Mucosa of stomach (tissue), 1 donor: ENCODE results near the gene MAP7D1.
"Not testable (repeated sequence)": the region's sequence is repeated elsewhere in the genome, so short reads cannot be mapped to it uniquely, and the experiment has no call there.

ENCODE experiments used
- H3K27me3 ChIP-seq: one replicate; pipeline ENCODE4 v1.7.0; 2013; ENCODE audit warnings: mild to moderate bottlenecking, low read length; ENCODE audit not compliant: control insufficient read depth, insufficient read depth
- H3K36me3 ChIP-seq: one replicate; pipeline ENCODE4 v1.7.0; 2013; ENCODE audit warnings: low read length; ENCODE audit not compliant: control insufficient read depth, insufficient read depth
- H3K4me1 ChIP-seq: one replicate; pipeline ENCODE4 v1.7.0; 2013; ENCODE audit warnings: mild to moderate bottlenecking, low read length; ENCODE audit not compliant: control insufficient read depth, insufficient read depth
- H3K4me3 ChIP-seq: one replicate; pipeline ENCODE4 v1.7.0; 2013; ENCODE audit warnings: low read length
- H3K9ac ChIP-seq: one replicate; pipeline ENCODE4 v1.7.0; 2013; ENCODE audit warnings: mild to moderate bottlenecking, low read length, moderate library complexity
- H3K9me3 ChIP-seq: one replicate; pipeline ENCODE4 v1.7.0; 2013; ENCODE audit warnings: mild to moderate bottlenecking, low read length, moderate library complexity; ENCODE audit not compliant: control insufficient read depth
- donor health status: Pancreatic carcinoma.

MAP7D1 gene

DNA sequence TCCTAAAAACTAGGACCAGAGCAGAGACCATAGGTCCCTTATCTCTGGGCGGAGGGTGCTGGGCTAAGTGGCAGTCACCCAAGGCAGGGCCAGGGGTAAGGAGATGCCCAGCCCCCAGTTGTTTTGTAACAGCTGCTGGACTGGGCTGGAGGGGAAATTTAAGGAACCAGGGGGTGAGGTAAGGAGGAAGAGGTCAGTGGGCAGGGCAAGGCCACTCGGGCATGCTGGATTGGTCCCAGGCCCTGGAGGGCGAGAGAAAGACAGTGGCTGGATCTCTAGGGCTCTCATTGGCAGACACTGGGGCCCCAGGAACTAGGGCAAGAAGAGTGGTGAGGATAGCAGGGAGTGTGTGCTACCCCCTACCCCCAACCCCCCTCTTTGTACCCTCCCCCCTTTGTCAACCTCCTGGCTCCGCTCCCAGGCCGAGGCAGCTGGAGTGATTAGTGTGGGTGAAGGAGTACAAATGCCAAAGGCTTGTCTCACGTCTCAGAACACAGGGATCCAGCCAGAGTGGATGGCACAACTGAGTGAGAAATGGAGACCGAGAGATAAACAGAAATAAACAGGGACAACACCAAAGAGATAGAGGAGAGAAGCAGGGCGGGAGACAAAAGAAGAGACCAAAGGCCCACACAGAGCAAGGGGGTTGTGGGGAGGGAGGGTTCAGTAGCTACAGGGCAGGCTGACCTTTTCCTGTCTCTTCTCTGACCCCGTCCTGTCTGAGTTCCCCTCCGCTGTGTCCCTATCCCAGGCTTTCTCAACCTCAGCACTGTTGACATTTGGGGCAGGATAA lies 47.8 kb downstream of the MAP7D1 start:
- Histone ChIP-seq H3K4me1 (peaks cover 29% of the 10 kb centered on the region), H3K27me3 (no peaks in the 10 kb centered on the region), H3K9ac (no peak overlapping the region), H3K36me3 (no peaks in the 10 kb centered on the region), H3K4me3 (no peak overlapping the region), H3K9me3 (no peaks in the 10 kb centered on the region)

DNA sequence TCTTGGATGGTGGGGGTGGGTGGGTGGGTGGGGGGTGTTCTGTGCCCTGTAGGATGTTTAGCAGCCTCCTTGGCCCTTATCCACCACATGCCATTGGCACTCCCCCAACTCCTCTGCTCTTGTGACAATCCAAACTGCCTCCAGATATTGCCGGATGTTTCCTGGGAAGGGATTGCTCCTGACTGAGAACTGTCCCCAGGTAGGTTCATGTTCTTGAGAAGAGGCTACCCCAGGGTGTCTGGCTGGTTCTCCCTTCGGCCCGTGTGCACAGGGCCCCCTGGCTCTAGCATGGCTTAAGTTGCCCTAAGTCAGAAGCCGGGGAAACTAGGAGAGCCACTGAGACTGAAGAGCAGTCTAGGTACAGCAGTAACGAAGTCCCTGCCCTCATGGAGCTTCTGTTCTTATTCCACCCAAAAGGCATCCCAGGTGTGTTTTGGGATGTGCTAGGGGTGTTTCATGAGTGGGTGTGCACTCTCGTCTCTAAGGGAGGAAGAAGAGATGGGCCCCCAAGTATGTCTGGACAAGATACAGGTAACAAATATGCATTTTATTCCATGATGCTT lies 48.5 kb downstream of the MAP7D1 start:
- Histone ChIP-seq H3K27me3 (no peaks in the 10 kb centered on the region), H3K36me3 (no peaks in the 10 kb centered on the region), H3K4me3 (no peak overlapping the region), H3K9ac (no peak overlapping the region), H3K9me3 (no peaks in the 10 kb centered on the region), H3K4me1 (peaks cover 29% of the 10 kb centered on the region)

DNA sequence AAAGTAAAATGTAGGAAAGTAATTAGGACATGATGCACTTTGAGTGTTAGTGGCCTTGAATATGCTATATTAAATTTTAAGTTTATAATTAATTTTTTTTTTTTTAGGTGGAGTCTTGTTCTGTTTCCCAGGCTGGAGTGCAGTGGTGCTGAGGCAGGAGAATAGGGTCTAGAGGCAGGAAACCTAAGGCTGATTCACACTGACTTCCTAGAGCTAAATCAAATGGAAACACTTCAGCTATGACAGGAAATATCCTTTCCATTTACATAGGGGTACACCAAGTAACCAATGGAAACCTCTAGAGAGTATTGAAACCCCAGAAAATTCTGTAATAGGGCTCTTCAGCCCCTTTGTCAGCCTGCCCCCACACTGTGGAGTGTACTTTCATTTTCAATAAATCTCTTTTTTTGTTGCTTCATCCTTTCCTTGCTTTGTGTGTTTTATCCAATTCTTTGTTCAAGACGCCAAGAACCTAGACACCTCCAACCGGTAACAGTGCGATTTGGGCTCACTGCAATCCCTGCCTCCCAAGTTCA lies 50.4 kb downstream of the MAP7D1 start:
- H3K36me3 ChIP-seq = no peaks in the 10 kb centered on the region
- no peaks in the 10 kb centered on the region for H3K27me3 ChIP-seq
- H3K4me1 ChIP-seq = peaks cover 24% of the 10 kb centered on the region
- no peaks in the 10 kb centered on the region for H3K9me3 ChIP-seq
- H3K9ac ChIP-seq = no peak overlapping the region
- H3K4me3 ChIP-seq = no peak overlapping the region

DNA sequence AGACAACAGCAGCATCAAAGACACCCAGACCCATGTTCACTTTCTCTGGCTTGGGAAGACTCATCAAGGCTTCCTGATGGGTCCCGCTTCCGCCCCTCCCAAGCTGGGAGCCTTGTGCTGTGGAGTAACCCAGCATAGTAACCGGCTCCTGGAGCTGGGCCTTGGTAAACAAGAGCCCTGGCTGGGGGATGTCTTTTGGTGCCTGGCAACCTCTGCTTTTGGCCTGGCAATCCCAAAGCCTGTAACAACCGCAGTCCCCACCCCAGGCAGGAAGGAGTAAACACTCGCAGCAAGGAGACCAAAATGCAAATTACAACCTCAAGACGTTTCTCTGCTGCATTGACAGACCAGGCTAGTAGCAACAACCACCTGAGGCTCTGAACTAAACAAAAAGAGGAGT lies 51.4 kb downstream of the MAP7D1 start:
- Histone ChIP-seq H3K9ac (peak overlapping the region; percentile 47), H3K4me3 (no peak overlapping the region), H3K27me3 (no peaks in the 10 kb centered on the region), H3K36me3 (no peaks in the 10 kb centered on the region), H3K9me3 (no peaks in the 10 kb centered on the region), H3K4me1 (peaks cover 24% of the 10 kb centered on the region)

DNA sequence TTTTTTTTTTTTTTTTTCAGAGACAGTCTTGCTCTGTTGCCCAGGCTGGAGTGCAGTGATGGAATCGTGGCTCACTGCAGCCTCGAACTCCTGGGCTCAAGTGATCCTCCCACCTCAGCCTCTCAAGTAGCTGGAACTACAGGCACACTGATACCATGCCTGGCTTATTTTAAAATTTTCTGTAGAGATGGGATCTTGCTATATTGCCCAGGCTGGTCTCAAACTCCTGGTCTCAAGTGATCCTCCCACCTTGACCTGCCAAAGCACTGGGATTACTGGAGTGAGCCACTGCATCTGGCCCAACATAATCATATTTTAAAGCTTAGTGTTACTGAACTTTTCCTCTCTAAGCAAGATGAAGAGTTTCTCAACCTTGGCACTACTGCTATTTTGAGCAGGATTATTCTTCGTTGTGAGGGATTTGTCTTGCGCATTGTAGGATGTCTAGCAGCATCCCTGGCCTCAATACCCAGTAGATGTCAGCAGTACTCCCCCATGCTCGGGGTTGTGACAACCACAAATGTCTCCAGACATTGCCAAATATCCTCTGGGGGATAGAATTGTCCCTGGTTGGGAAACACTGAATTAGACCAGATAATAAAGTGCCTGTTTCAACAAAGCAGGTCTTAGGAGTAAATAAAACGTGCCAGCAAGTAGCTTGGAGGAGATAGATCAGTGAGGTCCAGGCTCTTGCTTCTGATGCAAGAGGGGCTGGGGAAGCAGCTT lies 53.2 kb downstream of the MAP7D1 start:
- H3K9ac ChIP-seq = no peak overlapping the region
- no peaks in the 10 kb centered on the region for H3K36me3 ChIP-seq
- H3K9me3 ChIP-seq = no peaks in the 10 kb centered on the region
- H3K4me1 ChIP-seq = peaks cover 17% of the 10 kb centered on the region
- H3K27me3 ChIP-seq = no peaks in the 10 kb centered on the region
- H3K4me3 ChIP-seq = no peak overlapping the region

DNA sequence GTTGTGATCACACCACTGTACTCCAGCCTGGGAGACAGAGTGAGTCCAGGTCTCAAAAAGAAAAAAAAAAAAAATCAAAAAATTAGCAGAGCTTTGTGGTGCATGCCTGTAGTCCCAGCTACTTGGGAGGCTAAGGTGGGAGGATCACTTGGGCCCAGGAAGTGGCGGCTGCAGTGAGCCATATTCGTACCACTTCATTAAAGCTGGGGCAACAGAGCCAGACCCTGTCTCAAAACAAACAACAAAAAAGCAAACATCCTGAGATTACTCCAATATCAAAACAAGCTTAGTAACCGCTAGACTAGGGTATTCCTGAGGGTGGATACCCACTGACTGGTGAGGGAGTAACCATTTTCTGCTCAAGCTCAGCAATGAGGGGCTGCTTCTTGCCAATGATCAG lies 55.3 kb downstream of the MAP7D1 start:
- H3K9me3 ChIP-seq = no peaks in the 10 kb centered on the region
- no peak overlapping the region for H3K4me3 ChIP-seq
- H3K36me3 ChIP-seq = no peaks in the 10 kb centered on the region
- H3K4me1 ChIP-seq = peaks cover 14% of the 10 kb centered on the region
- H3K27me3 ChIP-seq = no peaks in the 10 kb centered on the region
- H3K9ac ChIP-seq = no peak overlapping the region

DNA sequence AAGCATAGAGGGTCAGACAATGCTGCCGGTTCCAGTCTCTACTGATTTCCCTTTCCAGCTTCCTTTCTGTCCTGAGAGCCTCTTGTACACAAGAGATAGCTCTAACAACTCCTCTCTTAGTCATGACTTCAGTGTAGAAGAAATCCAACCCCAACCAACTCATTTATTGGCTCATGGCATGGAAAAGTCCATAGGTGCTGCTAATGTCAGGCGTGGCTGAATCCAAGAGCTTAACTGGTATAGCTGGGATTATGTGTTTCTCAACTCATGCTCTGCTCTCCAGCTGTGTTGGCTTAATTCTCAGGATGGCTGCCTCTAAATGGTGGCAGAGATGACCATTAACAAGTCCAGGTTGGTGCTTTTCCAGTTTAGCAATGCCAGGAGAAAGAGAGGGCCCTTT lies 55.9 kb downstream of the MAP7D1 start:
- Histone ChIP-seq H3K9me3 (no peaks in the 10 kb centered on the region), H3K9ac (no peak overlapping the region), H3K36me3 (no peaks in the 10 kb centered on the region), H3K4me1 (peaks cover 14% of the 10 kb centered on the region), H3K4me3 (no peak overlapping the region), H3K27me3 (no peaks in the 10 kb centered on the region)

DNA sequence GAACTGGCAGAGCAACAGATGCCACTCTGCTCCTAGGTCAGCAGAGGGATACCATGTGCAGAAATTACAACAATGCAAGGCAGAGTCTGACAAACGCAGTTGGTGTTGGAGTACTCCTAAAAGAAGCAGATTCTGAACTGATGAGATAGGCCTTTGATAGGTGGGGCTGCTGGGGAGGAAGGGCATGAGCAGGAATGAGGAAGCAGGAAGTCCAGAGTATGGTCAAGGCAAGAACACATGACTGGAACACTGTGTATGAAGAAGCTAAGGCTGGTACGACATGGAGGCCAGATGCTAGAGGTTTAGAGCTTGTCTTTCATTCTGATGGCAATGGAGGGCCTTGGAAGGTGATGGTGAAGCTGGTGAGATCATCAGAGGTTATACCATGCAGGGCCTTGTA lies 56.8 kb downstream of the MAP7D1 start:
- H3K4me1 ChIP-seq = peaks cover 6% of the 10 kb centered on the region
- no peaks in the 10 kb centered on the region for H3K9me3 ChIP-seq
- H3K9ac ChIP-seq = no peak overlapping the region
- no peak overlapping the region for H3K4me3 ChIP-seq
- no peaks in the 10 kb centered on the region for H3K27me3 ChIP-seq
- H3K36me3 ChIP-seq = no peaks in the 10 kb centered on the region

DNA sequence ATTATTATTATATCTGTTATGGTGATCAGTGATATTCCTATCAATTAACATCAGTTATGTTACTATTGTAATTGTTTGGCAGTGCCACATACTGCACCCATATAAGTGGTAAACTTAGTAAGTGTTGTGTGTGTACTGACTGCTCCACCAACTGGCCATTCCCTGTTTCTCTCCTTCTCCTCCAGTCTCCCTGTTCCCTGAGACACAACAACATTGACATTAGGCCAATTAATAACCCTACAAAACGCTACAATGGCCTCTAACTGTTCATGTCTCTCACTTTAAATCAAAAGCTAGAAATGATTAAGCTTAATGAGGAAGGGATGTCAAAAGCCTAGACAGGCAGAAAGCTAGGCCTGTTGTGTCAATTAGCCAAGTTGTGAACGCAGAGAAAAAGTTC lies 61.7 kb downstream of the MAP7D1 start:
- no peaks in the 10 kb centered on the region for H3K36me3 ChIP-seq
- no peak overlapping the region for H3K4me3 ChIP-seq
- no peak overlapping the region for H3K9ac ChIP-seq
- H3K9me3 ChIP-seq = no peaks in the 10 kb centered on the region
- peaks cover 5% of the 10 kb centered on the region for H3K4me1 ChIP-seq
- no peaks in the 10 kb centered on the region for H3K27me3 ChIP-seq

DNA sequence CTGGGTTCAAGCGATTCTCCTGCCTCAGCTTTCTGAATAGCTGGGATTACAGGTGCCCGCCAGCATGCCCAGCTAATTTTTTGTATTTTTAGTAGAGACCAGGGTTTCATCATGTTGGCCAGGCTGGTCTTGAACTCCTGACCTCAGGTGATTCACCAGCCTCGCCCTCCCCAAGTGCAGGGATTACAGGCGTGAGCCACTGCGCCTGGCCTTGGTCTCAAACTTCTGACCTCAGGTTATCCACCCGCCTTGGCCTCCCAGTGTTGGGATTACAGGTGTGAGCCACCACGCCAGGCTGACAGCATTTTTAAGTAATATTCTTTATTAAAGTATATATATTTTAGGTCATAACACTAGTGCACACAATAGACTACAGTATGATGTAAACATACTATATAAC lies 65.9 kb downstream of the MAP7D1 start:
- H3K4me1 ChIP-seq = peaks cover 10% of the 10 kb centered on the region
- not testable (repeated sequence) for H3K4me3 ChIP-seq, H3K27me3 ChIP-seq, H3K9ac ChIP-seq, H3K36me3 ChIP-seq, H3K9me3 ChIP-seq

DNA sequence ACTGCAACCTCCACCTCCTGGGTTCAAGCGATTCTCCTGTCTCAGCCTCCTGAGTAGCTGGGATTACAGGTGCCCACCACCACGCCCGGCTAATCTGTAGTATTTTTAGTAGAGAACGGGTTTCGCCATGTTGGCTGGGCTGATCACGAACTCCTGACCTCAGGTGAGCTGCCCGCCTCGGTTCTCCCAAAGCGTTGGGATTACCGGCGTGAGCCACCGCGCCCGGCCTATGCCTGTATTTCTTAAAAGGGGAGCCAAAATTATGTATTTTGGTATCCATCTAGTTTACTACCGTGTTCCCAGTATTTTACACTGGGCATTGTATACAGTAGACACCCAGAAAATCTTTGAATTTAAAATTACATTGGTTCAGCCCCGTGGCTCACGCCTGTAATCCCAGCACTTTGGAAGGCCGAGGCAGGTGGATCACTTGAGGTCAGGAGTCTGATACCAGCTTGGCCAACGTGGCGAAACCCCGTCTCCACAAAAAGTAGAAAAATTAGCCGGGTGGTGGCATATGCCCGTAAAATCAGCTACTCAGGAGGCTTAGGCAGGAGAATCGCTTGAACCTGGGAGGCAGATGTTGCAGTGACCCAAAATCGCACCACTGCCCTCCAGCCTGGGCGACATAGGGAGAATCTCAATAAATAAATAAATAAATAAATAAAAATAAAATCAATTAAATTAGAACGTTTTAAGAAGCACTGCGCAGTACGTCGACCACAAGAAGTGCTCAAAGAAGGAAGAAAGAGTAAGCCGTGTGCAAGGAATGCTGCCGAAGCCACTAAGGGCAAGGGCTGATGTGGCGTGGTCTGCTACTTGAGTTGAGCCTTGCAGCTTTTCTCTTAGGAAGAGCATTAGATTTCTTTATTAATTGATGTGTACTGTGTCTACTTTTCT lies 66.8 kb downstream of the MAP7D1 start:
- peak overlapping the region; percentile 99 for H3K9ac ChIP-seq
- peak overlapping the region; percentile 87 for H3K4me3 ChIP-seq
- H3K27me3 ChIP-seq = no peaks in the 10 kb centered on the region
- no peaks in the 10 kb centered on the region for H3K9me3 ChIP-seq
- no peaks in the 10 kb centered on the region for H3K36me3 ChIP-seq
- H3K4me1 ChIP-seq = peaks cover 11% of the 10 kb centered on the region
